SW480 (cell line): ENCODE data around the gene TLN1.

Experiments
- DNase-seq: peaks from one replicate; pipeline ENCODE4 v3.0.0-alpha.2; 2016; ENCODE audit warnings: low spot score

TLN1 gene

GRCh38 chr9:35664531-35665470 is 67.2 kb downstream of the TLN1 start, which contains the start of gene ARHGEF39:
Gene ARHGEF39, minus strand, starts transcription at chr9:35665195. Its CDS starts 26 bp downstream, at chr9:35665169.
- peak; percentile 85 for DNase-seq

DNA sequence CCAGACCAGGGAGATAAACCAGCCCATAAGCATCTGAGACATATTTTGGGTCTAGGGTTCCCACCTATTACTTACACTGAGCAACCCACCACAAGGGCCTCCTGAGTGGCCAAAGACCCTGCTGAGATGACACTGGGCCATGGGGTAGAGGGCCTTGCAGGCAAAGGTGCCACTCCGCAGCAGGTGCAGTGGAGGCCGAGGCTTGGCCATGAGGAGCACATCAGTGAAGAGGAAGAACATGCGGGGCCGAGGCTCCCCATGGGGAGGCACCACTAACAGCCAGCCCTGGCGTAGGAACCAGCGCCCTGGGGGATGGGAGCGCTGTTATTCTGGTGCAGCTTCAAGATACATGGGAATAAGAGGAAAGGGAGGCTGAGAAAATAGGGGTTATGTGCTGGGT is 69.6 kb downstream of the TLN1 start:
- no peak for DNase-seq

DNA sequence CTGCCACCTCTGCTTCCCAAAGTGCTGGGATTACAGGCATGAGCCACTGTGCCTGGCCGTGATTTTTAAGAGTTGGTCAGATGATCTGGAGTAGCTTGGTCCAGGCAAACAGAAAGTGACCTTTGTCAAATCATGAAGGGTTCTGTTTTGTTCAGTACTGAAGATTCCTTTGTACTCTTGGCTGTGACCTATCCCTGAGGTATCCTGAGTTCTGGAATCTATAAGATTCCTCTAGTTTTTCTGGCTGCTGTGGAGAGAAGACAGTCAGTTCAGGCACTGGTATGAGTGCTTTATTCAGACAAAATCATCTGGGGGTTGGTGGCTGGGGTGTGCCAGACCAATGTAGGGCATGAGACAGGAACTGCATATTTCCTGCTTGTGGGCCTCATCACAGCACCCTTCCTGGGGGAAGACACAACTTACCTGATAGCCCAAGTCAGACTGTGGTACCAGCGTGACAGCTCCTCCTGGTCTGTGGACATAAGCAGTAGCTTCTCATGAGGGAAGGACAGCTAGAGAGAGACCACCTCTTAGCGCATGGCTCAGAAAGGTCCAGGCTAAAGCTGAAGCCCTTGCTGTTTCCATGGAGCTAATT is 70.1 kb downstream of the TLN1 start:
- DNase-seq = no peak

GRCh38 chr9:35660966-35661415 is 71.0 kb downstream of the TLN1 start:
- no peak for DNase-seq

- peak; percentile 36 for DNase-seq
These were observed 72.7 kb downstream of the TLN1 start for GRCh38 chr9:35659340-35659739.

DNA sequence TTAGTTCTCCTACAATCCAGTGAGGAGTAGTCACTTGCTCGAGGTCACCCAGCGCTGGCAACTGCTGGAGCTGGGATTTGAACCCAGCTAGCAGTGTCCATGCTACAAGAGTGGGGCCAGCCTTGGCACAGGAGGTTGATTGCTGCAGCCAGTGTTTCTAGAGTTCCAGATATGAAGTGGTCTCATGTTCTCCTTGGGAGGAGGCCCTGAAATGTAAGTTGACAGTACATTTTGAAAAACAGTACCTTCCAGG is 73.1 kb downstream of the TLN1 start:
- DNase-seq = no peak

GRCh38 chr9:35658137-35658967 is 73.6 kb downstream of the TLN1 start, which contains the start of gene CCDC107:
Gene CCDC107, plus strand, starts transcription at chr9:35658292. Its CDS starts 88 bp downstream, at chr9:35658380.
- peak; percentile 82 for DNase-seq

DNA sequence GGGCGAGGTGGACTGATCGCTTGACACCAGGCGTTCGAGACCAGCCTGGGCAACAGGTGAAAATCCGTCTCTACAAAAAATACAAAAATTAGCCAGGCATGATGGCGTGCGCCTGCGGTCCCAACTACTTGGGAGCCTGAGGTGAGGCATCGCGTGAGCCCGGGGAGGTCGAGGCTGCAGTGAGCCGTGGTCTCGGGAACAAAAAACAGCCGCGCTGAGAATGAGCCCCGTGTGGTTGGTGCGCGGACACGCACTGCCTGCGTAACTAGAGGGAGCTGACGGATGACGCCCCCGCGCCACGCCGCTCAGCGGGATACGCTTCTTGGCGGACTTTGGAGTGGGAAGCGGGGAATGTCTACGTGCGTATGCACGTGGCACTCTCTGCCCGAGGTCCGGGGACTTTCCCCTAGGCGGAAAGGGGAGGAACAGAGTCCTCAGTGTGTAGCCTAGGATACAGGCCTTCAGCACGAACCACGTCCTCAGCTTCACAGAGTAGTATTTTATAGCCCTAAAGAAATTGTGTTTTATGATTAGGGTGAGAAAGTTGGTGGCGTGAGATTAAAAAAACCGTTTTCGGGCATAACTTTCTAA is 74.4 kb downstream of the TLN1 start, which contains the start of gene RMRP:
Gene RMRP (minus strand): TSS at position 474 of the 591 bp plus-strand sequence.
- DNase-seq = peak; percentile 99

DNA sequence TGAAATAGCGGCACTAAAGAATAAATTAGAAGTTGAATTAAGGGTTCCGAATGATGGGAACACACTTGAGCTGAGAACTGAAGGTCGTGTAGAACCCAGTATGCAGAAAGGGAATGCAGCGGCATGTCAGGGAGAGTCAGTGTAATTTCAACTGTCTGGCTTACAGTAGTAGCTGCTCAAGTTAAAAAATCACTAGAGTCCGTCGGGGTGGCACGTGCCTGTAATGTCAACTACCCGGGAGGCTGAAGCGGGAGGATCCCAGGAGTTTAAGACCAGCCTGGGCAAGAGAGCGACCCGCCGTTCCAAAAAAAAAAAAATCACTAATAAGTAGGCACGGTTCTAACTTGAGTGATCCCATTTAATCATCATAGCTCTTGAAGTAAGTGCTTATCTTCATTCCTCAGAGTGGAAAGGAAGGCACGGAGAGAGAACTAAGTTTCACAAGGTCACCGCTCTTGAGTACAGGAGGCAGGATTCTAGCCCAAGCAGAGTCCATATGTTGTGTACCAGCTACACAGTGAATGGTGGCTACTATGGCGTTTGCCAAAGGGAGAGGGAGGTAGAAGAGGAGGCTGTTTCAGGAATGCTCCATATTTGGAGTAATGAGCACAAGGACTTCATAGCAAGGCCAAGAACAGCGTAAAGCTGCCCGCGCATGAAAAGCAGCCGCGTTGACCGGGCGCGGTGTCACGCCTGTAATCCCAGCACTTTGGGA is 75.0 kb downstream of the TLN1 start:
- peak; percentile 44 for DNase-seq

DNA sequence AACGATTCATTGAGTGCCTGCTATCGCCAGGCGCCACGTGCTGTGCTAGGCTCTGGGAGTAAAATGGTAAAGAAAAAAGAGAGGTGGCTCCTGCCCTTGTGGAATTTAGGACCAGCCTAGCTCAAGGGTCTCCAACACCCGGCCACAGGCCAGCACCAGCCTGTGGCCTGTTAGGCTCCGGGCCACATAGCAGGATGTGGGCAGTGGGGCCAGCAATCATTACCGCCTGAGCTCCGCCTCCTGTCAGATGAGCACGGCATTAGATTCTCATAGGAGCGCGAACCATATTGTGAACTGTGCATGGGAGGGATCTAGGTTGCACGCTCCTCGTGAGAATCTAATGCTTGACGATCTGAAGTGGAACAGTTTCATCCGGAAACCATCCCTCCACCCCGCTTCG is 75.6 kb downstream of the TLN1 start:
- peak; percentile 25 for DNase-seq

DNA sequence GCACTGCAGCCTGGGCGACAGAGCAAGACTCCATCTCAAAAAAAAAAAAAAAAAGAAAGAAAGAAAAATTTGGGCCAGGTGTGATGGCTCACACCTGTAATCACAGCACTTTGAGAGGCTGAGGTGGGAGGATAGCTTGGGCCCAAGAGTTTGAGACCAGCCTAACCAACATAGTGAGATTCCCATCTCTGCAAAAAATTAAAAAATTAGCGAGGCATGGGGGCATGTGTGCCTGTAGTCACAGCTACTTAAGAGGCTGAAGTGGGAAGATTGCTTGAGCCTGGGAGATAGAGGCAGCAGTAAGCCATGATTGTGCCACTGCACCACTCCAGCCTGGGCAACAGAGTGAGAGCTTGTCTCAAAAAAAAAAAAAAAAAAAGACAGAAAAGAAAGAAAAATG is 78.4 kb downstream of the TLN1 start:
- DNase-seq = no peak

- no peak for DNase-seq
These were observed 79.2 kb downstream of the TLN1 start for GRCh38 chr9:35652829-35653209.

- DNase-seq = peak; percentile 39
These were observed 79.8 kb downstream of the TLN1 start for GRCh38 chr9:35651956-35652828.

GRCh38 chr9:35650341-35651158 is 81.4 kb downstream of the TLN1 start, which contains the start of gene SIT1:
Gene SIT1, minus strand, starts transcription at chr9:35650931. Its CDS starts 78 bp downstream, at chr9:35650853.
- DNase-seq = no peak

DNA sequence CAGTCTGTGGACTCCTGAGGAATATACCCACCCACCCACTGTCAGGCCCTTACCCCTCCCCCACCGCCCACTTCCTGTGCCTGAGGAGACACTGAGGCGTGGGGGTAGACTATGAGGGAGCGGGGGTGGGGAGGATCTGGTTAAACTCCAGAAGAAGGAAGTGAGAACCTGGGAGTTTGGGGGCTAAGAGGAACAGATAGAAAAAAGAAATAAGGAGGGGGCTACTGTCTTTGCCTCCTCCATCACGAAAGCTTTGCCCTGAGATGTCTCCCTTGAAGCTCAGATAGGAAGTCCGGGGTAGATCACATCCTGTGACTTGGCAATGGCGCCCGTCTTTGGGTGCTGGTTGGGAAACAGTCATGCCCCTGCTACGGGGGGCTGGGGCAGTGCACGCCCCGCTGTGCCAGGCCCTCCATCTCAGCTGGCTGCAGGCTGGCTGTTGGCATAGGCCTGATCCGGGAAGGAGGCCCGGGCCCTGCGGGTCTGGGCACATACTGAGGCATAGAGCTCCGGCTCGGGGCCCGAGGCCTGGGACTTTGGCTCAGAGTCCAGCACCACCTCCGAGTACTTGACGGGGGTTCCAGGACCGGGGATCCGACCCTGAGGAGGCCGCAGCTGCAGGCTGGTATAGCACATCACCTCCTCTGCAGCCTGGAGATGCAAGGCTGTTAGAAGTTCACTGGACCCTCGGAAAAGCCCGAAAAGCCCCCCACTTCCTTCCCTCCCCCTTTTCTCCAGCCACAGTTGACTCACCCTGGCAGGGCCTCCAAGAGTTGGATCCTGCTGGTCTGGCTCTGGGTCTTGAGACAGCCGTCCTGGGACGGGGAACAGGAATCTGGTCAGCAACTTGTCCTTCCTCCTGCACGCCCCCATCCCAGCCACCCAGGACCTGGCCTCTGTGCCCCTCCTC is 82.3 kb downstream of the TLN1 start:
- no peak for DNase-seq
